GM19035 (cell line): Measurements from ENCODE around the gene PSMD9.

ENCODE experiments used
- ATAC-seq: cut with Tn5 transposase; IDR thresholded peaks from one replicate; pipeline ENCODE4 v1.9.1; 2021; ENCODE audit not compliant: unreplicated experiment

PSMD9 gene

GRCh38 chr12:121949648-121950397 lies 61.2 kb downstream of the PSMD9 start:
- no peak for ATAC-seq

- no peak for ATAC-seq
Measured at GRCh38 chr12:121953117-121953692, 64.6 kb downstream of the PSMD9 start.

DNA sequence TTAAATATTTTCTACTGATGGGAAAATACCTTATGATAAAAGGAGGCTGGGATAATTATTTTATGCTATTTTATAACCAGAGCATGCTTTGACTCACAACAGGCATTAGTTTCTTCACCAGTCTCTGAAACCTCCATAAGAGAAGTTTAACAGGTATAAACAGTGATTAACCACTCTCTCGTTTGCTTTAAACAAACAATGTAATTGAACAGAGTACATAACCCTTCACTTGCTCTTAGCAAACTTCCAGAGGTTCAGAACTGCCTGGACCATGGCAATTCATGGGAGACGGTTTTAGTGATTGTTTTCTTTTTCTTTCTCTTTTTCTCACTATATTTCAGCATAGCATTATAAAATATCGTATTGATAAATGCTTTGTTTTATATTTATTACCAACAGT lies 65.1 kb downstream of the PSMD9 start:
- no peak for ATAC-seq

DNA sequence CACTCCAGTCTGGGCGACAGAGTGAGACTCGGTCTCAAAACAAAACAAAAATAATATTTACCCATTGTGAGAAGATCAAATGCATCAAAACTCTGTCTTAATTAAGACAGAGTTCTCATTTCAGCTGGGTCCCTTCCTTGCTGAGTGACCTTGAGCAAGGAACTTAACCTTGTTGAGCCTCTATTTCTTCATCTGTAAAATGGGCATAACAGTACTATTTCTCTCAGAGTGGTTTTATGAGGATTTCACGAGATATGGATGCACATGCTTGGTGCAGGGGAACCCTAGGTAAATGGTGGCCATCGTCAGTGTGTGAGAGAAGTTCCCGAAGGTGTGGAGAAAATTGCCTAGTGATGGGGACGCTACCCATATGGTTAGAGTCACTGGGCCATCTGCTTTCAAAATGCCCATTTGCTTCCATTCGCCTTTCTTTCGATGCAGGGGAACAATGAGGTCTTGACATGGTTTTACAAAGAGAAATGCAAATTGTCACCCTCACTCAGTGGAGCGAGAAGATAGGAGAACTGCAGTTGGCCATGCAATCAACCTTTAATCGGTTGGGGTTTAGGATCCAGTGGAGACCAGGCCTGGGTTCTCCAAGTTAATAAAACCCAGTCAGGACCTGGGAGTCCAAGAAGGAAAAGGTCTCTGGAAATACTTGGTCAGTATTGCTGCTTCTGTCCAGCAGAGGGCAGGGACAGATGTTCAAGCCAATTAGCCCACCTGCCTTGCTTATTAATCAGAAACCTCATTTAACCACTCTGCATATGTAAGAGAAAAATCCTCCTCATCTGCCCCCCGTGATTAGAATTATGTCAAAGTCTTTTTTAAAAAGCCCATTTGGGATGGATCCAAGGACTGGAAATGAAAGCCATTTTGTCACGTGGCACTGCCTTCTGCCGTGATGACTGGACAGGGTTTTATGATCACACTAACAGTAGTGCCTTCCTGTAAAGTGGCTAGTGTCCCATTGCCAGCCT lies 67.0 kb downstream of the PSMD9 start:
- ATAC-seq: no peak

- ATAC-seq: no peak
Measured at GRCh38 chr12:121957861-121958515, 69.4 kb downstream of the PSMD9 start.

- ATAC-seq: no peak
Measured at GRCh38 chr12:121958541-121959240, 70.1 kb downstream of the PSMD9 start.

- ATAC-seq: no peak
Measured at GRCh38 chr12:121960541-121960940, 72.0 kb downstream of the PSMD9 start.

GRCh38 chr12:121961195-121961879 lies 72.7 kb downstream of the PSMD9 start:
- no peak for ATAC-seq

- no peak for ATAC-seq
Measured at GRCh38 chr12:121963341-121964018, 74.9 kb downstream of the PSMD9 start.

DNA sequence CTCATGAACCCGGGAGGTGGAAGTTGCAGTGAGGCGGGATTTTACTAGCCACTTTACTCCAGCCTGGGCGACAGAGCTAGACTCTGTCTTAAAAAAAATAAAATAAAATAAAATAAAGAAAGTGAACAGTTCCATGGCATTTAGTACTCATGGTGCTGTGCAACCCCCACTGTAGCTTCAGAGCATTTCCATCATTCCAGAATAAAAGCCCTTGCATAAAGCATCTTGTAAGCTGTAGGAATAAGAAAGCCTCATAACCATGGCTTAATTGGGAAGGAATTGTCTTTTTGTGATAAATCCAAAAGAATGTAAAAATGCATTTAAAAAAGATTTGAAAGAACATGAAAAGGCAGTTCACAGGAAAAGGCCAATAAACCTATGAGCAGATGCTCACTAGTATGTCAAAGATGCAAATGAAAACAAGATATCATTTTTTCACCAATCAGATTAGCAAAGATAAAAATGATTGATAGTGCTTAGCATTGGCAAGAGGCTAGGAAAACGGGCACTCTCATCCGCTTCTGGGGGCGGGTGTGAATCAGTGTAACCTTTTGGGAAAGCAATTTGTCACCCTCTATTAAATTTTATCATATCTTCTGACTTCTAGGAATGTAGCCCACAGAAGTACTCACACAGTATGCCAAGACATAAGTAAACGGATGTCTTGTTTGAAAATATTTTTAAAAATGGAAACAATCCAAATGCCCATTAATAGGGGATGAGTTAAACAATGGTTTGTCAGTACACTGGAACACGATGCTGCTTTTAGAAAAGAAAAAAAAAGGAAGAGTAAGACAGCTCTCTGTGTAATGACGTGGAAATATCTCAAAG lies 76.4 kb downstream of the PSMD9 start:
- ATAC-seq: no peak

- ATAC-seq: no peak
Measured at GRCh38 chr12:121966959-121967358, 78.4 kb downstream of the PSMD9 start.
